BJ (cell line): Measurements from ENCODE around the gene CXorf65. TPM values are rescaled to one million over a fixed set of nuclear protein-coding genes. Genes with fewer than 3 reads are reported as not detected.

Experiments
- CTCF ChIA-PET: fragments of 350-600 bp; formaldehyde crosslinking; extraction: SDS; loops from one replicate; lab custom pipeline; 2021; ENCODE audit warnings: antibody characterized with exemption, inconsistent platforms; lab: Yijun Ruan, JAX
- POLR2A ChIA-PET: fragments of 300-600 bp; sonication (Branson Sonifier 250); formaldehyde crosslinking; extraction: SDS; loops from one replicate; lab custom pipeline; 2021; ENCODE audit warnings: antibody characterized with exemption; lab: Charles Lee
- DNase-seq: peaks from one replicate; pipeline ENCODE4 v3.0.0-alpha.2; 2011; ENCODE audit warnings: low read depth
- H3K27me3 ChIP-seq: 2 replicates; pipeline ENCODE4 v1.6.0; 2011; ENCODE audit warnings: low read length; ENCODE audit not compliant: control insufficient read depth, insufficient read depth
- H3K36me3 ChIP-seq: 2 replicates; pipeline ENCODE4 v1.5.1; 2011; ENCODE audit warnings: low read length; ENCODE audit not compliant: control insufficient read depth, insufficient read depth
- H3K4me3 ChIP-seq: 2 replicates; pipeline ENCODE4 v1.5.1; 2011; ENCODE audit warnings: low read depth, mild to moderate bottlenecking, control low read depth, low read length
- polyA plus RNA-seq: library from polyadenylated mRNA; depleted of rRNA; stranded (reverse); fragments of >200 nt; gene quantifications from 2 replicates; pipeline ENCODE4 v1.2.3, GENCODE V29; 2011
- TF ChIP-seq, protein P1 (sequence below): IDR thresholded peaks from 2 replicates; pipeline ENCODE4 v1.5.1; 2011; ENCODE audit warnings: low read depth, mild to moderate bottlenecking, control low read depth, inconsistent platforms, low read length, moderate library complexity; ENCODE audit not compliant: insufficient read depth

The CXorf65 gene
- polyA plus RNA-seq, 1 experiment: not detected

DNA sequence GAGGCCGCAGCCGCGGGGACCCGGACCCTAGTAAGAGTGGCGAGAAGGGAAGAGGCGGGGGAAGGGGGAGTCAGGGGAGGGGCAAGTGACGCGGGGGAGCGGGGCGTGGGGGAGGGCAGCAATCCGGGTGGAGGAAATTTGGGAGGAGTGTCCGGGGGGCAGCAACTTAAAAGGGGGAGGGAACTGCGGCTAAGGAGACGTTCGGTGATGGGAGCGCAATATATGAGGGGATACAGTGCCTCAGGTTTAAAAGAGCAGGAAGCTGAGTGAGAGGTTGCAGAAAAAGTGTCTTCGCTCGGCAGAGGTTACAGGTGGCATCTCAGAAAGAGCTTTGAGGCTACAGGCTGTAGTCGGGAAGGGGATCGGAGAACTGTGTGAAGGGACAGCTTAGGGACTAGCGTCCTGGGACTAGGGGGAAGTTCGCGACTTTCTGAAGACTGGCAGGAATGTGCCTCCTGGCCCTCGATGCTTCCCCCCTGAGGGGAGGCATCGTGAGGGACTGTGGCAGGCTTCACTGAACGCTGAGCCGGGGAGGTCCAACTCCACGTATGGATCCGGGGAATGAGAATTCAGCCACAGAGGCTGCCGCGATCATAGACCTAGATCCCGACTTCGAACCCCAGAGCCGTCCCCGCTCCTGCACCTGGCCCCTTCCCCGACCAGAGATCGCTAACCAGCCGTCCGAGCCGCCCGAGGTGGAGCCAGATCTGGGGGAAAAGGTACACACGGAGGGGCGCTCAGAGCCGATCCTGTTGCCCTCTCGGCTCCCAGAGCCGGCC, 10.4 kb downstream of the CXorf65 start:
- CTCF ChIA-PET: interaction anchor here (0.7 kb wide), 1 partner anchor 8 kb away, joined by 3 read pairs; no protein-coding TSS in a partner anchor
- peak overlapping the region; percentile 66 for H3K4me3 ChIP-seq
- POLR2A ChIA-PET: no interaction called here
- no peak for DNase-seq
- H3K36me3 ChIP-seq: no peaks in the 10 kb centered on the region
- TF ChIP-seq, protein P1, sequence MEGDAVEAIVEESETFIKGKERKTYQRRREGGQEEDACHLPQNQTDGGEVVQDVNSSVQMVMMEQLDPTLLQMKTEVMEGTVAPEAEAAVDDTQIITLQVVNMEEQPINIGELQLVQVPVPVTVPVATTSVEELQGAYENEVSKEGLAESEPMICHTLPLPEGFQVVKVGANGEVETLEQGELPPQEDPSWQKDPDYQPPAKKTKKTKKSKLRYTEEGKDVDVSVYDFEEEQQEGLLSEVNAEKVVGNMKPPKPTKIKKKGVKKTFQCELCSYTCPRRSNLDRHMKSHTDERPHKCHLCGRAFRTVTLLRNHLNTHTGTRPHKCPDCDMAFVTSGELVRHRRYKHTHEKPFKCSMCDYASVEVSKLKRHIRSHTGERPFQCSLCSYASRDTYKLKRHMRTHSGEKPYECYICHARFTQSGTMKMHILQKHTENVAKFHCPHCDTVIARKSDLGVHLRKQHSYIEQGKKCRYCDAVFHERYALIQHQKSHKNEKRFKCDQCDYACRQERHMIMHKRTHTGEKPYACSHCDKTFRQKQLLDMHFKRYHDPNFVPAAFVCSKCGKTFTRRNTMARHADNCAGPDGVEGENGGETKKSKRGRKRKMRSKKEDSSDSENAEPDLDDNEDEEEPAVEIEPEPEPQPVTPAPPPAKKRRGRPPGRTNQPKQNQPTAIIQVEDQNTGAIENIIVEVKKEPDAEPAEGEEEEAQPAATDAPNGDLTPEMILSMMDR: no peak
- no peaks in the 10 kb centered on the region; the same call in 1 of the 2 replicates for H3K27me3 ChIP-seq

DNA sequence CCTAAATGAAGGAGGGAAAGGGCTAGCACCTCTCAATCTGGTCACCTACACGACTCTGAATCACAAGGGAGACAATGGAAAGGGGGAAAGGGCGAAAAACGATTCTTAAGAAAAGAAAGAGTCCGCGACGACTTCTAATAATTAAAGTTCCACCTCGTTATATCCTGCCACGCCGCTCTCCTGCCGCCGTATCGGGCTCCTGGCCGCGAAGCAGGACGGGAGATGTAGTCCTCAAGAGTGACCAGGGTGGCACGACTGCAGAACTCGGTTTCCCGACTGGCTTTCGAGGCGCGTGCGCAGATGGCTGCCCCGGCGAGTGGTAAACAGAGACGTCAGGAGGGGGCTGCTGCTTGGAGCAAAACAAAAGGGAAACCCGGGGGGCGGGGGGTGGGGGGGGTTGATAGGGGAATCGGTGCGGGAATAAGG, 11.0 kb downstream of the CXorf65 start, which contains the start of gene FOXO4:
TSS of gene FOXO4 (plus strand) at position 297 of the 426 bp plus-strand sequence. CDS start 678 bp downstream, outside the sequence.
- CTCF ChIA-PET: interaction anchor here (0.7 kb wide), 1 partner anchor 9 kb away, joined by 3 read pairs; no protein-coding TSS in a partner anchor
- TF ChIP-seq, protein P1: no peak

DNA sequence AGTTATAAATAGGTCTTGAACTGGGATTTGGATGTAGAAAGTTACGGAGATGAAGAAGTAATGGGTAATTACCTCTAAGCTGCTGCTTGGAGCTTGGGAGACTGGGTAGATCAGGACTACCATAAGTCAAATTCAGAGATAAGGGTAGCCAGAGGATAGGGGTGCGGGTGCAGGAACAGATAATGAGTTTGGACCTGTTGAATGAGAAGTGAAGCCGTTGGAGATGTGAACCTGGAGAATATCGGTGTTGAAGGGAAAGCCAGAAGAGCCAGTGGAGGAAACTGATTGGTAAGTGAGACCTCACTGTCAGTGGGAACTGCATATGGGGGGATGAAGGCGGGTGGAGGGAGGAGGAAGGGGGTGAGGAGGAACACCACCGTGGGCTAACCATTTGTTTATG, 11.5 kb downstream of the CXorf65 start:
- POLR2A ChIA-PET: no interaction called here
- DNase-seq: no peak
- Histone ChIP-seq H3K36me3 (no peaks in the 10 kb centered on the region), H3K27me3 (no peaks in the 10 kb centered on the region; the same call in 1 of the 2 replicates), H3K4me3 (peak overlapping the region; percentile 66)
- CTCF ChIA-PET: no interaction called here
- TF ChIP-seq, protein P1: no peak

More for the DNA sequence above, 11.0 kb downstream of the CXorf65 start, which contains the start of gene FOXO4:
- Histone ChIP-seq H3K4me3 (peak within 1 kb of the TSS; percentile 66), H3K27me3 (no peaks in the 10 kb centered on the region; the same call in 1 of the 2 replicates), H3K36me3 (no peaks in the 10 kb centered on the region)
- DNase-seq: peak; percentile 30
- POLR2A ChIA-PET: no interaction called here

DNA sequence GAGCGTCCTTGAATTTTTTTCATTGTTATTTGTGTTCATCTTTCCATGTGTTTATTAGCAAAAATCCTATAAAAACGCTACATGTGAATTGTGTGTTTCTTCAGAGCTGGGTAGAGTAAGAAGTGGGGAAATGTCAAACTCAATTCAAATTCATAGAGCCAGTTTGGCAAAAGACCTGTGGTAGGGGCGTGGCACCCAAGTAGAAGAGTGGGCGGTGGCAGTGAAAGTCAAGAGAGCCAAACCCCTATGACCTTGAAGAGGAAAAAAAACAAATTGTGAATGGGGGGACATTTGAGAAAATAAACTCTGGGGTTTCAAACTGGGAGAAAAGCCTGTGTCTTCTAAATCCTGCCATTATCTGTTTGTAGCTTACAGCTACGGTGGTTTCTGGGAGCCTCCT, 15.3 kb downstream of the CXorf65 start:
- Histone ChIP-seq H3K36me3 (no peaks in the 10 kb centered on the region), H3K27me3 (no peaks in the 10 kb centered on the region), H3K4me3 (no peak overlapping the region)
- TF ChIP-seq, protein P1: no peak
- ChIA-PET POLR2A (no interaction called here), CTCF (interaction anchor here (1.1 to 1.4 kb wide), 3 partner anchors 10 to 38 kb away, joined by 3 to 6 read pairs (median 3); no protein-coding TSS in a partner anchor)
- no peak for DNase-seq

DNA sequence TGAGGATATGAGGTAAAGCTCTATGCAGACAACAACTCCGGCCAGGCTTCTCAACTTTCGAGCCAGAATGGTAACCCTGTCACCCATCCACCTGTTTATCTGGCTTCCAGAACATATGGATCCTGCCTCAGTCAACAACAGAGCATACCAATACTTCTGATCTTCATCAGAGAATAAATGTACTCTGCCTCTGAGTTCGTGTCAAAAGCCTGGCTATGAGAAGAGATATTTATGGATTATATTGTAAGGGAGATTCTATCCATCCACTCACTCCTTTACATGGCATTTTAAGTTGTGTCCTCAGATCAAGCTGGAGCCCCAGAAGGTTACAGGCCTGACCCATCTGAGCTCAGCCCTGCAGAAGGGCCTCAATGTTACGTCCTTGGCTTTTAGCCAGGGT, 20.6 kb downstream of the CXorf65 start:
- Histone ChIP-seq H3K4me3 (no peak overlapping the region), H3K36me3 (no peaks in the 10 kb centered on the region), H3K27me3 (no peaks in the 10 kb centered on the region)
- TF ChIP-seq, protein P1: no peak
- POLR2A ChIA-PET: no interaction called here
- DNase-seq: no peak
- CTCF ChIA-PET: no interaction called here
